MG63 (cell line): Measurements from ENCODE around the gene SOX1. TPM values are rescaled to one million over a fixed set of nuclear protein-coding genes. Genes with fewer than 3 reads are reported as not detected.

Source experiments
- DNase-seq: peaks from one replicate; pipeline ENCODE4 v3.0.0-alpha.2; 2020
- H3K27me3 ChIP-seq: fragments of 250-450 bp; sonication (Bioruptor Pico); 2 replicates; pipeline ENCODE4 v1.5.1; 2020; ENCODE audit warnings: mild to moderate bottlenecking, moderate library complexity
- H3K36me3 ChIP-seq: fragments of 250-450 bp; sonication (Bioruptor Pico); 2 replicates; pipeline ENCODE4 v1.5.1; 2020; ENCODE audit warnings: mild to moderate bottlenecking, moderate library complexity
- H3K4me3 ChIP-seq: fragments of 250-450 bp; sonication (Bioruptor Pico); 2 replicates; pipeline ENCODE4 v1.5.1; 2020; ENCODE audit warnings: mild to moderate bottlenecking, moderate library complexity
- H3K9me3 ChIP-seq: fragments of 250-450 bp; sonication (Bioruptor Pico); 2 replicates; pipeline ENCODE4 v1.5.1; 2020; ENCODE audit warnings: mild to moderate bottlenecking, moderate library complexity
- total RNA-seq: library from RNA; depleted of rRNA; stranded (reverse); fragments of >200 nt; shearing (Covaris generic); gene quantifications from 2 replicates; pipeline ENCODE4 v1.2.3, GENCODE V29; 2014; ENCODE audit warnings: low replicate concordance

SOX1 gene
- total RNA-seq, 1 experiment from 2014 or later = not detected

DNA sequence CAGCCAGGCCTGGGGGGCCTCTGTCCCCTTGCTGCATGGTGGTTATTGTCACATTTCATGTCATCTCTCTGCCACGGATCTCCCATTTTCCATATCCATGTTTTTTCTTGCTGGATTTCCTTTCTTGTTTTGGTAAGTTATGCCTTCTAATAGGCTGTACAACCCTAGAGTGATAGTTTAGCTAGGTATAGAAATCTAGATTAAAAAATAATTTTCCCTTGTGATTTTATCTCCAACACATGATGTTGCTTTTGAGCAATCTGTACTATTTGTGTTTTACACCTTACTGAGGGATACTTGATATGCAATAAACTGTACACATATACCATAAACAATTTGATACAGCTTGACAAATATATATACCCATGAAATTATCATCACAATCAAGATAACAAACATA, 17.0 kb downstream of the SOX1 start:
- H3K36me3 ChIP-seq = no peaks in the 10 kb centered on the region
- no peaks in the 10 kb centered on the region for H3K27me3 ChIP-seq
- H3K4me3 ChIP-seq = no peak overlapping the region
- H3K9me3 ChIP-seq = no peaks in the 10 kb centered on the region; the same call in 1 of the 2 replicates
- no peak for DNase-seq

- Histone ChIP-seq H3K27me3 (no peaks in the 10 kb centered on the region), H3K9me3 (no peaks in the 10 kb centered on the region), H3K36me3 (no peaks in the 10 kb centered on the region), H3K4me3 (no peak overlapping the region)
- DNase-seq = no peak
Measured at GRCh38 chr13:112092453-112092852, 25.5 kb downstream of the SOX1 start.

GRCh38 chr13:112095354-112095753, 28.4 kb downstream of the SOX1 start:
- H3K4me3 ChIP-seq = no peak overlapping the region
- no peaks in the 10 kb centered on the region for H3K36me3 ChIP-seq
- H3K27me3 ChIP-seq = no peaks in the 10 kb centered on the region
- H3K9me3 ChIP-seq = no peaks in the 10 kb centered on the region
- no peak for DNase-seq

- H3K36me3 ChIP-seq = no peaks in the 10 kb centered on the region
- H3K9me3 ChIP-seq = no peaks in the 10 kb centered on the region
- no peak overlapping the region for H3K4me3 ChIP-seq
- DNase-seq = no peak
- no peaks in the 10 kb centered on the region for H3K27me3 ChIP-seq
Measured at GRCh38 chr13:112096959-112097358, 30.0 kb downstream of the SOX1 start.

- Histone ChIP-seq H3K4me3 (no peak overlapping the region), H3K36me3 (no peaks in the 10 kb centered on the region), H3K9me3 (no peaks in the 10 kb centered on the region), H3K27me3 (no peaks in the 10 kb centered on the region)
- no peak for DNase-seq
Measured at GRCh38 chr13:112097770-112098169, 30.8 kb downstream of the SOX1 start.

DNA sequence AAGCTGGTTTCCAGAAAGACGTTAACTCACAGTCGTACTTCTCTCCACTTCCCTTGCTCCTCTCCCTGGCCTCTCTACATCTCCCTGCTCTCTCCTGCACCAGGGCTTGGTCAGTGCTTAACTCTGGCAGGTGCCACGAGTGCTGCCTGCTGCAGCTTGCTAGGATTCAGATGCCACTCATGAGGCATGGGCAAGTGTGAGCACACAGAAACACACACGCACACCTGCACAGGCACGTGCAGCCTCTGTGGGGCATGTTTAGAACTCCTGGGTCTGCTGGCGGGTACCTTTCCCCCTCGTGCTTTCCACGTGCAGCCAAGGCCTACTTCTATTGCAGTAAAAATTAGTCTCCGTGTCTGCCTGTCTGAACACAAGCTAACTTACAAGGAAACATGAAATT, 31.8 kb downstream of the SOX1 start:
- no peaks in the 10 kb centered on the region for H3K36me3 ChIP-seq
- no peak overlapping the region for H3K4me3 ChIP-seq
- H3K27me3 ChIP-seq = no peaks in the 10 kb centered on the region
- no peak for DNase-seq
- H3K9me3 ChIP-seq = no peaks in the 10 kb centered on the region

GRCh38 chr13:112101360-112101930, 34.5 kb downstream of the SOX1 start:
- H3K9me3 ChIP-seq = no peaks in the 10 kb centered on the region

GRCh38 chr13:112102243-112102642, 35.3 kb downstream of the SOX1 start:
- Histone ChIP-seq H3K27me3 (peaks cover 14% of the 10 kb centered on the region), H3K4me3 (no peak overlapping the region), H3K9me3 (no peaks in the 10 kb centered on the region), H3K36me3 (no peaks in the 10 kb centered on the region)
- DNase-seq = no peak

More at GRCh38 chr13:112101360-112101930, 34.5 kb downstream of the SOX1 start:
- H3K36me3 ChIP-seq = no peaks in the 10 kb centered on the region
- no peak for DNase-seq
- no peak overlapping the region for H3K4me3 ChIP-seq
- H3K27me3 ChIP-seq = peaks cover 14% of the 10 kb centered on the region

GRCh38 chr13:112103260-112103838, 36.4 kb downstream of the SOX1 start:
- Histone ChIP-seq H3K4me3 (no peak overlapping the region), H3K9me3 (no peaks in the 10 kb centered on the region), H3K36me3 (no peaks in the 10 kb centered on the region), H3K27me3 (peaks cover 14% of the 10 kb centered on the region)
- DNase-seq = no peak

DNA sequence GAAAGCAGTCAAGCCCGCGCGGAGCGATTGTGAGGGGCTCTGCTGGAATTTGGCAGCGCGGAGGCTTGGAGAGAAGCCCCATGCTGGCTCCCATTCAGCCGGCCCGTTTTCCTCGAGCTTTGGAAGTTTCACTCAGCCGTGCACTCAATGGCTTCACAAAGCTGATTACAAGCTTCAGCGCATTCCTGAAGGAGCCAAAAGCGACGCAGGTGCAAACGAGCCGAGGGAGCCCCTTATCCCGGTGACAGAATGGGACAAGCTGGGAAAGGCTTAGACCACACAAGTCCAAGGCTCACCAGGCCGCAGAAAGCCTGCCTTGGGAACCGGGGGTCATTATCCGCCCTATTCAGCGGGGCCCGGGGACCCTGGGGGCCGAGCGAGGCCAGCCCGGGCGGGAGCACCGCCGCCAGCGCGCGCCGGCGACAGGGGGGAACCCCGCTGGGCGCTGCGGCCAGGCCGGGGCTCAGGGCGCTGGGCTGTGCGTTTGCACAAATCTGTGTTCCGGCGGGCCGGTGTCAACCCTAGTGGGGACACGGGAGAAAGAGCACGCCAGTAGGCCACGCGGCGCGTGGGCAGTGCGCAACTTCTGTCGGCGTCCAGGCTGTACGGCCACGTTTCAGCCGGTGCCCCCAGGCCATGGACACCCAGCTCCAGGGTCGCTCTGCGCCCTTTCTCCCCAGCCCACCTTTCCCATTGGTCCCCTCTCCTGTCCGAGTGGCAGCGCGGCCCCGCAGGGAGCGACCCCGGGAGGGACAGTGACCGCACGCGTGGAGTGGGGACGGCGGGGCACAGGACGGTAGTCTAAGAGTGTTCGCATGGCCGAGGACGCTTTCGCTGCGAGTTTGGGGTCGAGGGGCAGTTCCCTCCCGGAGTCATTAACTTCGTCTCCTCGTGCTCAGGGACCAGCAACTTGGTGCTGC, 37.3 kb downstream of the SOX1 start:
- no peak overlapping the region for H3K4me3 ChIP-seq
- no peak for DNase-seq
- no peaks in the 10 kb centered on the region for H3K9me3 ChIP-seq
- H3K36me3 ChIP-seq = no peaks in the 10 kb centered on the region
- peaks cover 14% of the 10 kb centered on the region for H3K27me3 ChIP-seq

- no peaks in the 10 kb centered on the region for H3K36me3 ChIP-seq
- no peaks in the 10 kb centered on the region for H3K9me3 ChIP-seq
- no peak for DNase-seq
- no peak overlapping the region for H3K4me3 ChIP-seq
- H3K27me3 ChIP-seq = peaks cover 15% of the 10 kb centered on the region
Measured at GRCh38 chr13:112104881-112105234, 37.9 kb downstream of the SOX1 start.

- Histone ChIP-seq H3K4me3 (no peak overlapping the region), H3K36me3 (no peaks in the 10 kb centered on the region), H3K27me3 (peaks cover 19% of the 10 kb centered on the region), H3K9me3 (no peaks in the 10 kb centered on the region)
- DNase-seq = no peak
Measured at GRCh38 chr13:112105244-112105681, 38.3 kb downstream of the SOX1 start.

DNA sequence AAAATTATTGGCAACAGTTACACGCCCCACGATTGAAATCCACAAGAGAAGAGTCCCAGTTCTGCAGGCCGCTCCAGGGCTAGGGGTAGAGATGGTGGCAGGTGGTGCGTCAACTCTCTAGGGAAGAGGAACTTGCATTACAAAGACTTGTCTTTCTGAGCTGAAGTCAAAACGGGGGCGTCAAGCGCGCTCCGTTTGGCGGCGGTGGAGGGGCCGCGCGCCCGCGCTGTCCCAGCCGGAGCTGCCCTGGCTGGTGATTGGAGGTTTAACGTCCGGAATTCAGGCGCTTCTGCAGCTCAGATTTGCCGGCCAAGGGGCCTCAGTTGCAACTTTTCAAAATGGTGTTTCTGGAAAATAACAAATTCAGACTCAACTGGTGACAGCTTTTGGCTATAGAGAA, 38.9 kb downstream of the SOX1 start:
- DNase-seq = no peak

DNA sequence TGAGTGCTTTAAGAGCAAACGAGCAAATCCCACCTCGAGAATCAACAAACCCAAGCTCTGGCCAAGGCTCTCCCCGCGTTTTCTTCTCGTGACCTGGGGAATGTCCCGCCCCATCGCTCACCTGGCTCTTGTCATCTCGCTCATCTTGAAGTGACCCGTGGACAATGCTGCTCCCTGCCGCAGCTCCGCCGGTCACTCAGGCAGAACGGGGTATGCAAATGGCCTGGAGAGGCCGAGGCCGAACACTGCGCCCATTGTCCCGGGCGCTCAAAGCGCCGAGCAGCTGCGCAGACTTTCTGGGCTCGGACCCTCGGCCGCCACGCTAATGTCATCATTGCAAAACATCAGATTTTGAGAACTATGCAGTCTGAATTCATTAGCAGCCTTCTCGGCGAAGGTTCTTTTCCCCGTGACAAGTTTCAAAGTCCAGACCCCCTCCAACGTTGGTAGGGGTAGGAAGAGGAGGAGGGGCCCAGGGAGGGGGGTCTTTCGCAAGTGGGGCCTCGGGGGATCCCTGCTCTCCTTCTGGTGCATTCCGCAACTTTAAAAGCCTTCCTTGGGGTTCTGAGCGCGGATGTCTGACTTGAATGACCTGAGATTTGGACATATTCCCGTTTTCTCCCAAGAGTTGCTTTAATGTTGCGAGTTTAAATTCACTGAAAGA, 39.7 kb downstream of the SOX1 start:
- H3K27me3 ChIP-seq = peaks cover 19% of the 10 kb centered on the region
- no peak overlapping the region for H3K4me3 ChIP-seq
- DNase-seq = no peak
- no peaks in the 10 kb centered on the region for H3K9me3 ChIP-seq
- no peaks in the 10 kb centered on the region for H3K36me3 ChIP-seq

More for the DNA sequence above, 38.9 kb downstream of the SOX1 start:
- Histone ChIP-seq H3K36me3 (no peaks in the 10 kb centered on the region), H3K9me3 (no peaks in the 10 kb centered on the region), H3K27me3 (peaks cover 19% of the 10 kb centered on the region), H3K4me3 (no peak overlapping the region)

DNA sequence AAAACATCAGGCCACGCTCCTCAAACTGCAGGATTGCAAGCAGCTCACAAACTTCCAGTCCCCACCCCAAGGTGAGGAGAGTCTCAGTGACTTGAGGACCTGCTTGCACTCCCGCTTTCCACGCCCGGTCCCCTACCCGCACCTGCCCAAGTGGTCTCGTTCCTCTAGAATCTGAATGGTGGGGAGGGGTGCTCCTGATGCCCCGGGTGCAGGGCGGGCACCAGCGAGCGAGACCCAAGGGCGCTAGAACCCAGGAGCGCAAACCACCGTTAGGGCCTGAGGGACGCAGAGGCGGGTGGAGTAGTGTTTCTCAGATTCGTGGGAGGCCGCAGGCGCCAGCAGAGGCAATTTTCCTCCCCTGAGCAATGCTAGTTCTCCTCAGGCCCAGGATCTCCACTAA, 40.3 kb downstream of the SOX1 start:
- Histone ChIP-seq H3K27me3 (peaks cover 19% of the 10 kb centered on the region), H3K4me3 (no peak overlapping the region), H3K9me3 (no peaks in the 10 kb centered on the region), H3K36me3 (no peaks in the 10 kb centered on the region)
- DNase-seq = no peak

DNA sequence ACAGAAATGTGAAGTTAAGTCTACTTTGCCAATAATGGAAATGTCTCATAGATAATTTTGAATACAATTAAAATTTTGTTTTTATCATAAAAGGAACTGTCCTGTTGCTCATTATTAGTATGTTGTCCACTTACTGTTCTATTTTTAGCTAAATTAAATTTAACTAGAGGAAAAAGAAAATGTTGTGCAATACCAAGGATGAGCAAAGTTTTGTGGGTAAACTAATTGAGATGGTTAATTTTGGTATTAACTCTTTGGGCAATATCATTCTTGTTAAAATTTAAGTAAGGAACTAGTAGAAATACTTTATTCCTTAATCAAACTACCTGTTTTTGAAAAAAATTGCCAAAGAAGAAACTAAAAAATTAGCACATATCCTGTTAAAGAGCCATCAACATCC, 43.5 kb downstream of the SOX1 start:
- no peak for DNase-seq
- Histone ChIP-seq H3K4me3 (no peak overlapping the region), H3K9me3 (no peaks in the 10 kb centered on the region), H3K36me3 (no peaks in the 10 kb centered on the region), H3K27me3 (peaks cover 10% of the 10 kb centered on the region)

- Histone ChIP-seq H3K36me3 (no peaks in the 10 kb centered on the region), H3K27me3 (peaks cover 5% of the 10 kb centered on the region; the same call in 1 of the 2 replicates), H3K4me3 (no peak overlapping the region), H3K9me3 (no peaks in the 10 kb centered on the region)
- DNase-seq = no peak
Measured at GRCh38 chr13:112111239-112111857, 44.4 kb downstream of the SOX1 start.
